NCI-H748 (cell line): ENCODE results near the gene PRKCE.

ENCODE experiments used
- DNase-seq: peaks from one replicate; lab custom pipeline; 2025; ENCODE audit not compliant: unreplicated experiment; lab: John Stamatoyannopoulos, UW

The PRKCE gene

GRCh38 chr2:46173030-46173429 lies 521.6 kb downstream of the PRKCE start:
- DNase-seq = no peak

GRCh38 chr2:46173636-46174250 lies 522.3 kb downstream of the PRKCE start:
- no peak for DNase-seq

GRCh38 chr2:46174345-46175170 lies 523.1 kb downstream of the PRKCE start:
- no peak for DNase-seq

- DNase-seq = no peak
Observed at GRCh38 chr2:46175419-46175818, 523.9 kb downstream of the PRKCE start.

GRCh38 chr2:46177461-46178089 lies 526.1 kb downstream of the PRKCE start:
- no peak for DNase-seq

GRCh38 chr2:46179037-46179621 lies 527.7 kb downstream of the PRKCE start:
- DNase-seq = no peak

- no peak for DNase-seq
Observed at GRCh38 chr2:46180189-46180588, 528.7 kb downstream of the PRKCE start.

GRCh38 chr2:46181306-46181705 lies 529.8 kb downstream of the PRKCE start:
- no peak for DNase-seq

- DNase-seq = peak; percentile 57
Observed at GRCh38 chr2:46181789-46182530, 530.5 kb downstream of the PRKCE start.

- DNase-seq = no peak
Observed at GRCh38 chr2:46183426-46183825, 532.0 kb downstream of the PRKCE start.

GRCh38 chr2:46184794-46185583 lies 533.5 kb downstream of the PRKCE start:
- DNase-seq = no peak

- no peak for DNase-seq
Observed at GRCh38 chr2:46187112-46187618, 535.7 kb downstream of the PRKCE start.

GRCh38 chr2:46188041-46188716 lies 536.7 kb downstream of the PRKCE start:
- no peak for DNase-seq

GRCh38 chr2:46193356-46193755 lies 541.9 kb downstream of the PRKCE start:
- DNase-seq = no peak

GRCh38 chr2:46193855-46194254 lies 542.4 kb downstream of the PRKCE start:
- no peak for DNase-seq

- DNase-seq = no peak
Observed at GRCh38 chr2:46194856-46195255, 543.4 kb downstream of the PRKCE start.

GRCh38 chr2:46195819-46196218 lies 544.3 kb downstream of the PRKCE start:
- no peak for DNase-seq

- DNase-seq = no peak
Observed at GRCh38 chr2:46196871-46197462, 545.5 kb downstream of the PRKCE start.

- DNase-seq = no peak
Observed at GRCh38 chr2:46197672-46198071, 546.2 kb downstream of the PRKCE start.
